ENCODE measurements around the gene MAK.
"Not testable (repeated sequence)": the region's sequence is repeated elsewhere in the genome, so short reads cannot be mapped to it uniquely, and the experiment has no call there.

The MAK gene

GRCh38 chr6:10852361-10852960 lies 14.1 kb upstream of the MAK start:
- no peak for DNase-seq

GRCh38 chr6:10850728-10851127 lies 12.4 kb upstream of the MAK start:
- no peak for DNase-seq

- DNase-seq, result no peak
Measured at GRCh38 chr6:10849901-10850300, 11.6 kb upstream of the MAK start.

- no peak for DNase-seq
Measured at GRCh38 chr6:10847684-10848083, 9.3 kb upstream of the MAK start.

GRCh38 chr6:10843554-10843953 lies 5.2 kb upstream of the MAK start:
- DNase-seq, result no peak

GRCh38 chr6:10838794-10839333 lies 525 bp upstream of the MAK start:
- DNase-seq, result no peak

GRCh38 chr6:10837622-10837994 lies 731 bp downstream of the MAK start:
- no peak for DNase-seq

- no peak for DNase-seq
Measured at GRCh38 chr6:10837009-10837621, 1.2 kb downstream of the MAK start.

GRCh38 chr6:10834823-10835222 lies 3.5 kb downstream of the MAK start:
- no peak for DNase-seq

- no peak for DNase-seq
Measured at GRCh38 chr6:10831609-10832008, 6.7 kb downstream of the MAK start.

- no peak for DNase-seq
Measured at GRCh38 chr6:10824819-10825218, 13.5 kb downstream of the MAK start.

- DNase-seq, result no peak
Measured at GRCh38 chr6:10824297-10824696, 14.0 kb downstream of the MAK start.

- DNase-seq, result not testable (repeated sequence)
Measured at GRCh38 chr6:10814176-10814575, 24.2 kb downstream of the MAK start.

GRCh38 chr6:10809098-10809497 lies 29.2 kb downstream of the MAK start:
- DNase-seq, result no peak

- no peak for DNase-seq
Measured at GRCh38 chr6:10808376-10808775, 30.0 kb downstream of the MAK start.

- no peak for DNase-seq
Measured at GRCh38 chr6:10801224-10801848, 37.0 kb downstream of the MAK start.

GRCh38 chr6:10800810-10801209 lies 37.5 kb downstream of the MAK start:
- DNase-seq, result no peak

GRCh38 chr6:10794239-10794638 lies 44.1 kb downstream of the MAK start:
- DNase-seq, result no peak

- DNase-seq, result no peak
Measured at GRCh38 chr6:10793695-10794094, 44.6 kb downstream of the MAK start.

- DNase-seq, result no peak
Measured at GRCh38 chr6:10793035-10793434, 45.3 kb downstream of the MAK start.

- no peak for DNase-seq
Measured at GRCh38 chr6:10792101-10792500, 46.2 kb downstream of the MAK start.

GRCh38 chr6:10791673-10792072 lies 46.7 kb downstream of the MAK start:
- DNase-seq, result no peak

- no peak for DNase-seq
Measured at GRCh38 chr6:10779076-10779475, 59.3 kb downstream of the MAK start.

GRCh38 chr6:10778230-10778629 lies 60.1 kb downstream of the MAK start:
- DNase-seq, result no peak

Data from NCI-H1436 treated with DMSO at 0.1 percent for 48 hours (cell line).